Gastroesophageal sphincter (tissue), 4 donors: ENCODE data around the gene ZCCHC14. TPM values are rescaled to one million over a fixed set of nuclear protein-coding genes. Genes with fewer than 3 reads are reported as not detected.

Experiments used
- ATAC-seq: fragments of 150-250 bp; one replicate; pipeline ENCODE4 v1.9.1; 2016; ENCODE audit warnings: mild to moderate bottlenecking, moderate library complexity
- H3K27ac ChIP-seq, 4 donors: fragments of 200-600 bp; sonication (generic) in 3 of 4; 1 replicate in 3 of 4; 2 replicates in 1 of 4; pipeline ENCODE4 v1.5.1; 2016 to 2019
- H3K27me3 ChIP-seq: fragments of 200-600 bp; sonication (generic); one replicate; pipeline ENCODE4 v1.5.1; 2019
- H3K36me3 ChIP-seq, 2 donors: fragments of 200-600 bp; sonication (generic); one replicate each; pipeline ENCODE4 v1.5.1; 2019; ENCODE audit warnings: control low read depth in 1 of 2
- H3K4me1 ChIP-seq, 3 donors: fragments of 200-600 bp; sonication (generic); 1 replicate in 2 of 3; 2 replicates in 1 of 3; pipeline ENCODE4 v1.5.1; 2016 to 2019; ENCODE audit warnings: control low read depth in 2 of 3
- H3K4me3 ChIP-seq, 2 donors: fragments of 200-600 bp; sonication (generic); one replicate each; pipeline ENCODE4 v1.5.1; 2019; ENCODE audit warnings: mild to moderate bottlenecking in 1 of 2, moderate library complexity in 1 of 2
- H3K9me3 ChIP-seq, 3 donors: fragments of 200-600 bp; sonication (generic); one replicate each; pipeline ENCODE4 v1.5.1; 2017 to 2019; ENCODE audit warnings: control low read depth in 2 of 3
- CTCF ChIP-seq, 4 experiments: fragments of 200-600 bp in 2 of 4; fragments of 450-650 bp in 2 of 4; sonication (generic) in 1 of 4; IDR thresholded peaks; one replicate each; pipeline ENCODE4 v1.5.1; 2017 to 2019; ENCODE audit warnings: antibody characterized with exemption in 4 of 4, mild to moderate bottlenecking in 2 of 4, moderate library complexity in 2 of 4
- EP300 ChIP-seq: sonication (generic); formaldehyde crosslinking; IDR thresholded peaks from one replicate; pipeline ENCODE4 v1.6.1; 2017; ENCODE audit warnings: antibody characterized with exemption, mild to moderate bottlenecking
- POLR2A ChIP-seq, 2 donors: fragments of 450-650 bp; IDR thresholded peaks; one replicate each; pipeline ENCODE4 v1.6.1; 2017; ENCODE audit warnings: antibody characterized with exemption in 2 of 2, mild to moderate bottlenecking in 2 of 2, moderate library complexity in 1 of 2
- POLR2AphosphoS5 ChIP-seq: sonication (generic); formaldehyde crosslinking; IDR thresholded peaks from one replicate; pipeline ENCODE4 v1.6.1; 2017; ENCODE audit warnings: antibody characterized with exemption
- WGBS, 2 donors: methylation state at CpG; one replicate each; pipeline ENCODE4 v1.1.5; 2018; ENCODE audit warnings: low coverage in 1 of 2; 5-methylcytosine and 5-hydroxymethylcytosine counted together
- total RNA-seq, 4 donors: library from RNA; depleted of rRNA; stranded (reverse); fragments of >200 nt; gene quantifications; one replicate each; pipeline ENCODE4 v1.1.0, GENCODE V29; 2016

Gene ZCCHC14
- total RNA-seq, 4 donors from 2014 or later = 15.5 to 24.9 (median 19.9) TPM

- 79 to 80% methylated on average over 12 to 14 of the region's 18 CpGs for WGBS, 2 donors
- no peak overlapping the region for H3K4me3 ChIP-seq
- H3K36me3 ChIP-seq = peaks cover 0 to 80% of the 10 kb centered on the region in 2 donors
- no peak overlapping the region for H3K27ac ChIP-seq
- no peaks in the 10 kb centered on the region for H3K27me3 ChIP-seq
- peaks cover 0 to 18% (median 3%) of the 10 kb centered on the region in 3 donors for H3K4me1 ChIP-seq
- TF ChIP-seq POLR2A (IDR thresholded peaks at IDR 0.05) (no peak), CTCF (IDR thresholded peaks at IDR 0.05) (no peak), EP300 (no peak), POLR2AphosphoS5 (no peak)
- ATAC-seq = no peak
- H3K9me3 ChIP-seq = no peaks in the 10 kb centered on the region
These were observed 66.2 kb downstream of the ZCCHC14 start for GRCh38 chr16:87426423-87427215.

- no peak for ATAC-seq
- no peak for TF ChIP-seq POLR2A (IDR thresholded peaks at IDR 0.05)
- TF ChIP-seq CTCF (IDR thresholded peaks at IDR 0.05) = no peak
- no peak for TF ChIP-seq EP300
- TF ChIP-seq POLR2AphosphoS5 = no peak
These were observed 66.9 kb downstream of the ZCCHC14 start for GRCh38 chr16:87425941-87426340.

DNA sequence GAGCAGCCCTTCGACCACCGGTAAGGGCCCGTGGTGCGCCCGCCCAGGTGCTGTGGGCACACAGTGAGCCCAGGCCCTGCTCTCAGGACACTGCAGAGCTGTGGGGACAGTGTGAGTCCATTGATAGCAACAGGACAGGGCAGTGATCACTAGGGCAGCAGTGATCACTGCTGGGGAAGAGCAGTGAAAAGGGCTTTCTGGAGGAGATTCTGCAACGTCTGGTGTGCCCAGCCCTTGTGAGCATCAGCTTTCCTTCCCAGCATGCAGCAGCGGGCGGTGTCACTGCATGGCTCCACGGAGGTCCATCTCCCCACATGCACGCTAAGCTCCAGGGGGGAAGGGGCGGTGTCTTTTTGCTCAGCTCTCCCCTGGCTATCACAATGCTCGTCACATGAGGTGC is 68.6 kb downstream of the ZCCHC14 start:
- 50 to 100% methylated on average over 1 to 4 of the region's 12 CpGs for WGBS, 2 donors
- Histone ChIP-seq H3K27me3 (no peaks in the 10 kb centered on the region), H3K9me3 (no peaks in the 10 kb centered on the region), H3K36me3 (peaks cover 0 to 87% of the 10 kb centered on the region in 2 donors), H3K4me3 (no peak overlapping the region), H3K4me1 (peaks cover 0 to 16% (median 3%) of the 10 kb centered on the region in 3 donors), H3K27ac (no peak overlapping the region)
- TF ChIP-seq POLR2A (IDR thresholded peaks at IDR 0.05) (no peak), EP300 (no peak), POLR2AphosphoS5 (no peak)
- ATAC-seq = no peak

More at GRCh38 chr16:87425941-87426340, 66.9 kb downstream of the ZCCHC14 start:
- peaks cover 0 to 84% of the 10 kb centered on the region in 2 donors for H3K36me3 ChIP-seq
- no peaks in the 10 kb centered on the region for H3K9me3 ChIP-seq
- WGBS, 2 donors = 81 to 89% methylated on average over 4 to 7 of the region's 12 CpGs
- H3K27me3 ChIP-seq = no peaks in the 10 kb centered on the region
- H3K4me3 ChIP-seq = no peak overlapping the region
- H3K27ac ChIP-seq = no peak overlapping the region
- H3K4me1 ChIP-seq = peaks cover 0 to 16% (median 3%) of the 10 kb centered on the region in 3 donors

DNA sequence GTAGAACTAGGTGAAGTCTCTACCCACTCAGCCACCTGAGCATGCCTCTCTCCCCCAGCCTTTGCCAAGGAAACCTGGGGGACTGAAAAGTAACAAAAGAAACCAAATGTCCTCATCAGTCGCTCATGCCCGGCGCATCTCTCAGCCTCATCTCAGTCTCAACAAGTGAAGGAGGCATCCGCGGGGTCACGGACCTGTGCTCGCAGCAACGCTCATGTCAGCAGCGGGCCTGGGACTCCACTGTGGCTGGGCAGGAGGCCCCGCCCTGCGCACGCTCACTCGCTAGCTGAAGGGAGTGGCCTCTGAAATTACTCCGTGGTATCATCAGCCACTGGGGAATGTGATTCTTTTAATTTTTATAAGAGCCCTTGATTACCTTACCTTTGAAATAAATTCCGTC is 69.4 kb downstream of the ZCCHC14 start:
- Histone ChIP-seq H3K27ac (no peak overlapping the region), H3K4me3 (no peak overlapping the region), H3K4me1 (peaks cover 0 to 16% (median 3%) of the 10 kb centered on the region in 3 donors), H3K27me3 (no peaks in the 10 kb centered on the region), H3K36me3 (peaks cover 0 to 87% of the 10 kb centered on the region in 2 donors), H3K9me3 (no peaks in the 10 kb centered on the region)
- no peak for ATAC-seq
- WGBS, 2 donors = 97% methylated on average over 8 of the region's 15 CpGs; no CpG with 5 or more reads in 1 of the 2 donors
- TF ChIP-seq CTCF (IDR thresholded peaks at IDR 0.05) = no peak
- TF ChIP-seq POLR2A (IDR thresholded peaks at IDR 0.05) = no peak
- TF ChIP-seq EP300 = no peak
- TF ChIP-seq POLR2AphosphoS5 = no peak

DNA sequence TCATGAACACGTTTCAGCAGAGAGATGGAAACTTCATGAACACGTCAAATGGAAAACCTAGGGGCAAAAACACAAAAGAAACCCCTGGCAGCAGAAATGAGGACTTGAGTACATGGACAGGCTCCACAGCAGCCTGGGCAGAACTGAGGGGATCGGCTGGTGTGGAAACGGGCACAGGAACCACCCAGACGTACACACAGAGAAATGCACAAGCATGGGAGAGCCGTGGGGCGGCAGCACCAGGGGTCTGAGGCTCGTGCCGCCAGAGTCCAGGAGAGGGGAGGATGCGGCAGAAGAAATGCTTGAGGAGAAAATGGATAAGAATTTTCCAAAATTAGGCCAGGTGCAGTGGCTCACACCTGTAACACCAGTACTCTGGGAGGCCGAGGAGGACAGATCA is 70.7 kb downstream of the ZCCHC14 start:
- Histone ChIP-seq H3K9me3 (no peaks in the 10 kb centered on the region), H3K27me3 (no peaks in the 10 kb centered on the region), H3K27ac (no peak overlapping the region), H3K4me3 (no peak overlapping the region), H3K36me3 (peaks cover 0 to 97% of the 10 kb centered on the region in 2 donors), H3K4me1 (peaks cover 0 to 15% (median 3%) of the 10 kb centered on the region in 3 donors)
- TF ChIP-seq POLR2A (IDR thresholded peaks at IDR 0.05) (no peak), CTCF (IDR thresholded peaks at IDR 0.05) (no peak), POLR2AphosphoS5 (no peak), EP300 (no peak)
- no peak for ATAC-seq
- 85 to 87% methylated on average over 10 to 11 of the region's 11 CpGs for WGBS, 2 donors
